ENCODE measurements around the gene GALNT18. TPM values are rescaled to one million over a fixed set of nuclear protein-coding genes. Genes with fewer than 3 reads are reported as not detected.

The GALNT18 gene
- polyA plus RNA-seq, 4 donors, result 22.2 to 35.0 (median 29.4) TPM

DNA sequence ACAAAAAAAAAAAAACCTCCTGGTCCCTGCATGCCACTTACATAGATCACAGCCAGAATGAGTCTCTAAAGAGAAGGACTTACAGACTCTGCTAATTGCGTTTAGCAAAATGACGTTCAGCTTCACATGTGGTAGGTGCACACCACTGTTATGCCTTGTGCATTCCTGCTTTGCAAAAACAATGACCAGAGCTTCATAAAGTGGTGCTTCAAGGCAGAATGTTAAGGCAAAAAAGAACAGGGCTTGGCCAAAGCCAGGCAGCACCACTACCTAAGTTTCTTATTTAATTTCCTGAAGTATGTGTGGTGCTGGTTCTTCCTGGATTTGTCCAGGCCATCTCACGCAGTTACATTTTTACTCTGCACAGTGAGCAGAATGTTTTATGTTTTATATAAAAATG, 85.2 kb downstream of the GALNT18 start:
- DNase-seq (ENCODE audit: low read depth in 4 of 4, low spot score in 2 of 4), result no peak

DNA sequence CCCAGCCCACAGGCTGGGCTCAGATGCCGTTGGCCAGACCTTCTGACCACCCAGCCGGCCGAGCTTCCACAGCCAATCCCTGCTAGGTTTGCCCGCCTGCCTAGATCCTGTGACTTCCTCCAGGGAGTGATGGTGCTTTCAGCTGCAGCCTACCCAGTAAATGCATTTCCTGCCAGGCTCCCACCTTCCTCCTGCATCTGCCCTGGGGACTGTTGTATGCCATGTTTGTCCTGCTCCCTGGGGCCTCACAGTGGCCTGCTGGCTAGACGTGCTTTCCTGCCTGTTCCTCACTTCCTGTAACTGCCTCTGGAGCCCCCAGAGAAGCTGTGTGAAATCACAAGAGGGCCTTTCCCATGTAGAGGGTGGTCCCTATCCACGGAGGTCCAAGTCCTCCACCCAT, 86.2 kb downstream of the GALNT18 start:
- DNase-seq (ENCODE audit: low read depth in 4 of 4, low spot score in 2 of 4), result no peak

DNA sequence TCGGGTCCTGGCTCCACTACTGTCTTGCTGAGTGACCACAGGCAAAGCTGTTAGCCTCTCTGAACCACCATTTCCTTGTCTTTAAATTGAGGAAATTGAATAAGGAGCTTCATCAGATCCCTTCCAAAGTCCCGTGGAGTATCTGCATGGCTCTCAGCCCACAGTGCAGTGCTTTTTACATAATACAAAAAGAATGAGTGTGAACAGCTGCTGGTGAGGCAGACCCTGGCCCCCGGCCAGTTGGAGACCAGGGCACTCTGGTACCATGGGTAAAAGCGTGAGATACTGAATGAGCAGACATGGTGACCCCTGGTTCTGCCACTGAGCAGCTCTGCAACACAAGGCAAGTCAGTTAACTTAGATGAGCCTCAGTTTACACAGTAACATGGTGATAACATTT, 86.8 kb downstream of the GALNT18 start:
- no peak for DNase-seq (ENCODE audit: low read depth in 4 of 4, low spot score in 2 of 4)

DNA sequence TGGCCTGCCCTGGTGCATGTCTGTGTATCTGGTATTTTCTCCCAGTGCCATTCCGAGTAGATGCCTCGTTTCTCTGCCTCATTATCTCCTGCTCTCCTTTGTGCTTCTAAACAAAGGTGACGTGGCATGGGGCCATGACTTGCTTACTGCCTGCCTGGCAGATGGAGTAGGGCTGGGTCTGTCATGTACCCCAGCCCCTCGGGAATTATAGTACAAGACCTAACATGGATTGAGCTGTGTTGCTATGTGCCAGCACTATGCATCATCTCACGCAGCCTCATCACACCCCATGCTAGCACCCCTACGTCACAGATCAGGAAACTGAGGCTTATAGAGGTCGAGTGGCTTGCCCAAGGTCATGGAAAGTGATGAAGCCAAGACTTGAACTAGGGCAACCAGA, 88.1 kb downstream of the GALNT18 start:
- DNase-seq (ENCODE audit: low read depth in 4 of 4, low spot score in 2 of 4), result no peak

DNA sequence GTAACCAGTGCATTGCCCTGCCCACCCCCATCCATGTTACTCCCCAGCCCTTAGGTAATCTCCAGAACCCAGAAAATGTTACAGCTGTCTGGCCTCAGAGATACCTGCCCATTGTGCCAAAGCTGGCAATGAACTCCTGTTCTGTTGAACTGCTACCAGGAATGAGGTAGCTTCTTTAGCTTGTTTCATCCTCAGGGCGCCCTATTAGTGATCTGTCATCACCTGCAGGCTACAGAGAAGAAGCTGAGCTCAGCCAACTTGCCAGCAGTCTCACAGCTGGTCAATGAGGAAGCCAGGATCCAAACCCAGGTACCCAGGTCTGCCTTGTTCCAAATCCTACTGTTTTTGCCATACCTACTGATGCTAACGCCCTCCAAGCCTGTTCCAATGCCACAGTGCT, 88.7 kb downstream of the GALNT18 start:
- DNase-seq (ENCODE audit: low read depth in 4 of 4, low spot score in 2 of 4), result no peak

DNA sequence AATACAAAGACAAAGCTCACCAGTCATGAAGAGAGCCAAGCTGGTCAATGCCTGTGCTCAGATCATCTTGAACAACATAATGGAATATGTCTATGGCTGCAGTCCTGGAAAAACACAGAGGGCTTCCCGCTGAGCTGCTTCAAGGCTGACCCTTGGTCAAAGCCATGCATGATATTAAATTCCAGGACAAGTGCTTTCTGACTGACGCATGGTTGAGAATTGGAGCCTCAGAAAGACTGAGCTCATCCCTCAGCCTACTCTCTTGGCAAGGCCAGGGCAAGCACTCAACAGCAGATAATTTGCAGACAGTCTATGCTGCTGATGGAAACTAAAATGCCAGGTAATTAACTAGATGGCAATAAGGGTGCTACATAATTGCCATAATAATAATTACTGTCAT, 89.2 kb downstream of the GALNT18 start:
- no peak for DNase-seq (ENCODE audit: low read depth in 4 of 4, low spot score in 2 of 4)

DNA sequence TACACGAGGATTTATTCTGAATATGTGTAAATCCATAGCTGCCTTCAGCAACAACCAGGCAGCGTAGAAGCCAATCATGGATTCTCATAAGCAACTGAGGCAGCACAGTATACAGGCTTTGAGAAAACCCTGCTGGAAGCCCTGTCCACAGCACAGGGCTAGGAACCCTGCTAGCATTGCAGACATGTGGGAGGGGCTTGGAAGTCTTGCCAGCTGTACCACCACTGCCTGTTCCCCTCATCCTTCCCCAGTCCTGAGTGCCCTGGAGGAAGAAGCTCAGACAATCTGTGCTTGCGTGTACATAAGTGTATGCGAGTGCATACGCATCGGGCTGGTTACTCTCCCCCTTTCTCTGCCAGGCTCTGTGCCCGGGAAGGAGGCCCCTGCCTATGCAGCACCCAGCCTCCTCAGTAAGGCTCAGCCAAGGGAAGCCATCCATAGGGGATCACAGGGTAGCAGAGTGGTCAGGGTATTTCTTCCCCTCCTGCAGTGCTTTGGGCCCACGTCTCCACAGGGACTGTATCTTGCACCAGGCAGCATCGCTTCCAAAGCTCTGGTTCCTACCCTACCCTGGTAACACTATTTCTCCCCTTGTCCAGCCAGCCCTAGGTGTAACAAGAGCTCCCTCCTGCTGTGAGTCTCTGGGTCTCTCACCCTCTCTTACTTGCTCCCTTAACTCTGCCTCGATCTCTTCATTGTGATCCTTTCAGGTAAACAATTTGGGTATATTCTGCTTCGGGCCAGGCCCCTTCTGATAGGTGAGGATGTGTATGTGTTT, 90.5 kb downstream of the GALNT18 start:
- no peak for DNase-seq (ENCODE audit: low read depth in 4 of 4, low spot score in 2 of 4)

DNA sequence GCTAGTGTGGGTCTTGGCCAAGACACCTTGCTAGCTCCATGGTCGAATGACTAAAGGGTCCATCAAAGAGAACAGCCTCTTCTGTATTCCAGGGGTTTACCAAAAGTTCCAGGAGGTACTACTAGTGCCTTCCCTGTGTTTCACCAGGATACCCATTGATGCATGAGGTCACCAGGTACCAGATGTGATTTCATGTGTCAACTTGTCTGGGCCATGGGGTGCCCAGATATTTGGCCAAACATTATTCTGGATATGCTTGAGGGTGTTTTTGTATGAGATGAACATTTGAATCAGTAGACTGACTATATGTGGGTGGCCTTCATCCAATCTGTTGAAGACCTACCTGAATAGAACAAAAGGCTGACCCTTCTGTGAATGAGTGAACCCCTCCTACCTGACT, 92.8 kb downstream of the GALNT18 start:
- DNase-seq (ENCODE audit: low read depth in 4 of 4, low spot score in 2 of 4), result no peak

DNA sequence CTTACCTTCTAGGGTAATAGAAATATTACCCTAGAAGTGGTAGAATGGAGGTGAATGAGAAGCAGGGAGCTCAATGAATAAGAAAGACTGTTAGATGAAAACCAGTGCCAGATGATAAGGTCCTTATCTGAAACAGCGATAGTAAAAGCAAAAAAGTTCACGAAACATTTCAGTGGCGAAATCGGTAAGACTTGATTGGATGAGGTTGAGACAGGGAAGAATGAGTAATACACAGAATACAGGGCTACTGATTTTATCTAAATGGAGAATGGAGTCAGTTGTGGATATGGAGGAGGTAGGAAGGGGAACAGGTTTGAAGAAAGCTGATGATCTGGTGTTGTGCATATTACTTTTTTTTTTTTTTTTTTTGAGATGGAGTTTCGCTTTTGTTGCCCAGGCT, 96.5 kb downstream of the GALNT18 start:
- no peak for DNase-seq (ENCODE audit: low read depth in 4 of 4, low spot score in 2 of 4)

DNA sequence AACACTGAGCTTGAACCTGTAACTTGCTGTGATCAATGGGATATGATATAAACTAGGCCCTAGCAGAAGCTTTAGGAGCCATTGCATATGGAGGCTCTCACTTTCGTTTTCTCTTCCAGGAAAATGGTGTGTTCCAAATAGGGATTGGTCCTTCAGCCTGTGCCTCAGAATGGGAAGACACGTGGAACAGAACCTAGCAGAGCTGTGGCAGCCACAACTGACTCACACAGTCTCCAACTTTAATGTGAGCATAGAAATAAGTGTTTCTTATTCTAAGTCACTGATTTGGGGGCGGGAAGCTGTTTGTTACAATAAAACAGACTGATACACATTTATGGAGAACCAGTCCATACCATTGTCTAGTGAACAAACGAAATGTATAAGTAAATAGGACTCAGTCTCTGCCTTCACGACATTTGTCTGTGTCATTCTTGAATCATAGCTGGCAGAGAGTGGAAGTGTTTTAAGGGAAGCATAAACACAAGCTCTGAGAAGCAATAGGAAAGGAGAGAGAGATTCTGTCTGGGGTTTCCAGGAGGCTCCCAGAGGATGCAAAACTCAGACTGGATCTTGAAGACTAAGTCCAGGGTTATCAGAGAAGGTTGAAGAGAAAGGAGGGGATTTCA, 97.3 kb downstream of the GALNT18 start:
- DNase-seq (ENCODE audit: low read depth in 4 of 4, low spot score in 2 of 4), result no peak

DNA sequence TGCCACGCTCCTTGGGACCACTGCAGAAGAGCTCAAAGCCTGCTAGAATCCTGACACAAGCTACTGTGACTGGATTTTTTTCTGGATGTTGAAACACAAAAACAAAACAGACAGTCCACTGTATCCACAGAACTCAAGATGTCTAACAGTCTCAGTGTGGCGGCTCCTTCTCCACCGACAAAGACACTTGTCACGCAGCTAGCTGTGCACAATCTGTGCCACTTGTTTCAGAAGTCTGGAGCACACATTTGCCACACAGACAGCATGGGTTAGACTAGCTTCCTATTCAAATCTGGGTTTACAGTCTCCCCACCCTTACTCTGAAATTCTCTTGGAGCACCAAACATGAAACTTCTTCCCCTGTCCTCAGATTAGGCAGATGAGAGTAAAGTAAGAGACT, 99.2 kb downstream of the GALNT18 start:
- DNase-seq (ENCODE audit: low read depth in 4 of 4, low spot score in 2 of 4), result no peak

DNA sequence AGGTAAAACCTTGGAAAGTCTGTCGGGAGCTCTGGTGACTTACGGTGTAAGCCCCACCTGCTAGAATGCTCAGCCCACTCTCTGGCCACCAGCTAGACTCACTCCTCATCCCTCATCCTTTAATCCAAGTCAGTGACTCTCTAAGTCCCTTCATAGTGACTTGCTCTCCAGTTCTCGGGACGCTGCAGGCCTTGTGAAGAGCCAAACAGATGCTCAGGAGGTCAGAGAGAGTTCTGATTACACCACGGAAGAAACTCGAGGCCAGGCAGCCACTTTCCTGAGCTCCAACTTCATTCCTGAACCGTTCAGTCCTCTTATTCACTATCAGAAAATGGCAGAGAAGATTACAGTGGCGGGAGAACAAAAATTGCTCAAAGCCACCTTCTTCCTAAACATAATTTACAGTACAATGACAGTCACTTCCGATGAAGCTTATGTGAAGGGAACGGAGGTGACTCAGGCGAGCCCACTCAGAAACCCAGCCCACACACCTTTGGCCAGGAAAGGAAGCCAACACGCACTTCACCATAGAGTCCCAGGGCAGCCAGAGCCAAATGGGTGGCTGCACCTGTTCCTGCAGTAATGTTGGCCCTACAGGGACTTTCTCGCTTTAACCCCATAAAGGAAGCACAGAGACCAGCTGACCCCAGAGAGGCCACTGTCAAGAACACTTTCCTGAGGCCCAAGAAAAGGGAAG, 100.4 kb downstream of the GALNT18 start:
- DNase-seq (ENCODE audit: low read depth in 4 of 4, low spot score in 2 of 4), result no peak

DNA sequence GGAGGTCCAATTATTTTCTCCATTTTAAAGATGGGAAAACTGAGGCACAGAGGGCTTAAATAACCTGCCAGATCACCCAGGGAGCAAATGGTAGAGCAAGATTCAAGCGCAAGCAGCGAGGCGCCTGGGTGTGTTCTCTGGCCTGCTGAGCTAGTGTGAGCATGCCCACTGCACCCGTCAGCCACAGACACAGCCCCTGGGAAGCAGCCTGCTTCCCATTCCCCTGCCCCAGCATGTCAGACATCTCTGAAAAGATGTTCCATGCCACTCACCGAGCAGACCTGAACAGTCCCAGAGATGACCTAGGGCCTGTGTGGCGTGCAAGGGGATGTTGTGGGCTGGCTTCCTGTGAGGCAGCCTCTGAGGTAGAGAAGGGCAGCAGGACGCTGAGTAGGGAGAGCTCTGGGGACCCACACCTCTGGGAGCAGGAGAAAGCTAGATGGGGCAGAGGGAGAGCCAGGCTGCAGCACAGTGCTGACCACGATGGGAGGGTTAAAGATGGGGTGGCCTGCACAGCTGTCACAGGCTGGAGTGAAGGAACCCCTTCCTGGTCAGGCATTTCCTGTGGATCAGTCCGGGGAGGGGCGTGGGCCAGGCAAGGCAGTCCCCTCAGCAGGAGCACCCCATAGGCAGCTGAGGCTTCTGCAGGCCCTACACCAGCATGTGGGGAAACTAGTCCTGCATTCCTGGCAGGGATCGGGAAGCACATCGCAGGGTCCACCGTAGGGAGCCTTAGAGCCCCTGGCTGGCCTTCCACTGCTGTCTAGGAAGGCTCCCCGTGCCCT, 101.4 kb downstream of the GALNT18 start:
- no peak for DNase-seq (ENCODE audit: low read depth in 4 of 4, low spot score in 2 of 4)

DNA sequence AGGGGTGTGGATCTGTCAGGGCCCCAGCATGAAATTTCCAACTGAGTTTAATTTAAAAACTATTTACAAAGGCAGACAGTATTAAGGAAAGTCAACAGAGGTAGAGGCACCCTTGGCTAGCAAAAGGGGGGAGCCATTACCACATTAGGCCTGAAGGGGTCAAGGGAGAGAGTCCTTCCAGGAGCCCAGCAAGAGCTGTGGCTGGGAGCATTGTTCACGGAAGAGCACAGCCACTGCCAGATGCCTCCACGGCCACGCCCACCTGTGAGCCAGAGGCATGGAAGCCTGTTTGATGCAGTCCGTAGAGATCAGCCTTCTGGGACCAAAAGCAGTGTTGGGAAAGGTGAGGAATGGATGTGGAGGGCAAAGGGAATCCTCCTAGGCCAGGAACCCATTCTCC, 102.6 kb downstream of the GALNT18 start:
- no peak for DNase-seq (ENCODE audit: low read depth in 4 of 4, low spot score in 2 of 4)

DNA sequence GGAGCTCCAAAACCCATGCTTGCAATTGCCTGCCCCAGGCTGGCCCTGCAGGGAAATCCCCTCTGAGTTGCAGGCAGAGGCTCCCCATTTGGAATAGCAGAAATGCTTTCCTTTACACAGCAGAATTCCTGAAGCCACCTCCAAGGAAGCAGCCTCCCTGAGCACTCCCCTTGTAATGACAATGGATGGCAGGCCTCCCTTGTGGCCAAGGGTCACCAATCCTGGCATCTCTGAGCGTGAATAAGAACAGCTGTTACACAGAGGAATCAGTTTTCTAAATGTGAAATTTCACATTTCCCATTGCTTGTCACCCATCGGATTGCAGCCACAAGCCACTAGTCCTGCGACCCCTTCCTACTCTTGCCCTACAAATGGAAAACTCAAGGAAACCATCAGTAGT, 107.6 kb downstream of the GALNT18 start:
- no peak for DNase-seq (ENCODE audit: low read depth in 4 of 4, low spot score in 2 of 4)

DNA sequence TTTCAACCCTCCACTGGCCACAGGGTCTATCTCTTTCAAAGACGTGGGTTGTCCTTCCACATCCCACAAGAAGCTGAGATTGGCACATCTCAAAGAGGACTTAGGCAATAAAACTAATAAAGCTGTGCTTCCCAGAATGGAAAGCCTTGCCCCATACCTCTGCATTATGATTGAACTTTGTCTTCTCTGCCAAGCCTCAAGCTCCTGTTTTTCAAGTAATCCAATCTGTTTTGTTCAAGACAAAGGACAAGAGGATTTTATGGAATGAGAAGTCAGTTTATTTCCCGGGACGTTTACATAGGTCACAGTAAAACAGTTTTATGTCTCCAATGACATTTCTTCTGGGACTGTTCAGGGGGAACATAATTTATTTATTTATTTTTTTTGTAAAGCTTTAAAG, 108.4 kb downstream of the GALNT18 start:
- DNase-seq (ENCODE audit: low read depth in 4 of 4, low spot score in 2 of 4), result peak in 1 of 4 donors; percentile 17

DNA sequence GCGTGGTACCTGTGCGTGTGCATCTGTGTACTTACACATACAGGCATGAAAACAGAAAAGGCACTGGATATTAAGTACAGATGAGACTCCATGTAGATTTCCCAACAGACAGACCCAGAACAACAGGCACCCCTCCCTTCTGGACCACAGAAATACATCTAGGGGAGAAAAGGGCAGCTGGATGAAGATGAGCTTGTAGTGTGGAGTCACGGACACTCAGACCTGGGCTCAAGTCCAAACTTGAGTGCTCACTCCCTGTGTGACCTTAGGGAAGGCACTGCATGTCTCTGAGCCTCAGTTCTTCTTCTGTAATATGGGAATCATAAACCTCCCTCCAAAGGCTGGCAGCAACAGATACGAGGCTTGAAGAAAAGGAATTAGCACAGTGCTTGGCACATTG, 108.9 kb downstream of the GALNT18 start:
- DNase-seq (ENCODE audit: low read depth in 4 of 4, low spot score in 2 of 4), result no peak

DNA sequence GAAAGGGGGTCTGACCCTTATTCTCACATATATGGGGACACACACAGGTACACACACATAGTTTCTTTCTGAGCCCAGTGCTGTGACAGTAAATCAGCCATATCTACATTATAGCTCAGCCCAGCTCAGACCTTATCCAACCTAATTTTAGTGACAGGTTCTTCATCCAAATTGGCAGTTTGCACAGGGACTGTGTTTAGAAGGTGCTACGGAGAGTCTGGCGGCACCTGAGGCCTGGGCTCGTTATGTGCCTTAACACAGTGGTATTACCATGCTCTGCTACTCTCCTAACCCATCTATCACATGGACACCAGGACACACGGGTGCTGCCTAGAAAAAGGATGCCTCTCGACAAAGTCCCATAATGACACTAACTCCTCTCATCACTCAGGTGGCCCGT, 109.3 kb downstream of the GALNT18 start:
- no peak for DNase-seq (ENCODE audit: low read depth in 4 of 4, low spot score in 2 of 4)

DNA sequence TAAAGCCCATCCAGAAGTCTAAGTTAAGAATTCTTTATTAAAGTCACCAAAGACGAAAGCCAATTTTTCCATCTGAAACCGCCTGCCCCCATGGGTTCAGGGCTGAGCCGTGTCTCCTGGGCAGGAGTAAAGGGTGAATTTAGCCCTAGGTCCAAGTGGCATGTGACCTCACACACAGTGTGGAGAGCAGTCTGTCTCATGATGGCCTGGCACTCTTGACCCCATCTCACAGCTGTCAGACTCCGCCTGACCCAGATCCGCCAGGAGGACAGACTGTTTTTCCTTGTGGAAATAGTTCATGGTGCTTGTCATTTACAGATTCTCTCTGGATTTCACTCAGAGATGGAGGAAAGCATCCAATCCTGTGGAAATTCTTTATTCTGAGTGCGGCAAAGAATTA, 109.7 kb downstream of the GALNT18 start:
- DNase-seq (ENCODE audit: low read depth in 4 of 4, low spot score in 2 of 4), result no peak

DNA sequence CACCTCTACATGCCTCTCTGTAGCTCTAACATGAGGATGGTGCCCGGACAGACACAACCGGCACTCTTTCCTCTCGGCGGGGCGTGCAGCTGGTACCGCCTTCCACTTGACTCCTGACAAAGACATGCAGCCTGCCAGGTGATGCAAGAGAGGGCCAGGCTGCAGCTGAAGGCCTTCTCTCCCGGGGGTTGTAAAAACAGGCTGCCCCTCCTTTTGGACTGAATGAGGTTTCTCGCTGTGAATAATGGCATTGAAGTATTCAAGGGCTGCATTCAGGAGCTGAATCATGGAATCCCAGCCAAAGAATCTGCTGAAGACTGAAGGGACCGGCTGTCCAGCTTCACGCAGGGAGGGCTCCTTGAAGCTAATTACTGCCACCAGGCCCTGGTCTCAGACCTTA, 110.9 kb downstream of the GALNT18 start:
- no peak for DNase-seq (ENCODE audit: low read depth in 4 of 4, low spot score in 2 of 4)

DNA sequence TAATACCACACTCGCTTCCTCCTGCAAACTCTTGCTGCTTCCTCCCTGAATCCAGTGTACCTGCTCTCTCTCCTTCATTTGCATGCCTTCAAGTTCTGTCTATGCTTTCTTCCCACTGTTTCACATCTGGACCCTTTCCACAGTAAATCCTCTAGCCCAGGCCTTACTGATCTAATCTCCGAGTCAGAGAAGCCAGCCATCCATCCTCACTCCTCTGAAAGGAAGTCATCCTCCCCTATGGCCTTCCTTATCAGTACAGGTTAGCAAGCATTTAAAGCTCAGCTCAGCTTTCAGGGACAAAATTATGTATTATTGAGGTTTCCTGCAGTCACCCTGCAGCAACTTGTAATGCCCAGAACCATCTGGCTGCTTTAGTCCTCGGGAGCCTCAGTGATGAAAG, 116.1 kb downstream of the GALNT18 start:
- DNase-seq (ENCODE audit: low read depth in 4 of 4, low spot score in 2 of 4), result no peak

Data from left renal cortex interstitium (tissue), 4 donors.